Embryonic facial prominence (tissue), 1 donor: ENCODE data around the gene AUTS2.

Source experiments
- DNase-seq: peaks from one replicate; pipeline ENCODE4 v3.0.0-alpha.2; 2016; ENCODE audit errors: extremely low spot score

AUTS2 gene

GRCh38 chr7:70597066-70597465 is 998.8 kb downstream of the AUTS2 start:
- no peak for DNase-seq

- DNase-seq: no peak
Observed at GRCh38 chr7:70598976-70599375, 1000.7 kb downstream of the AUTS2 start.

GRCh38 chr7:70599446-70600190 is 1001.3 kb downstream of the AUTS2 start:
- DNase-seq: no peak

- no peak for DNase-seq
Observed at GRCh38 chr7:70600993-70601392, 1002.7 kb downstream of the AUTS2 start.

- DNase-seq: no peak
Observed at GRCh38 chr7:70602117-70602516, 1003.8 kb downstream of the AUTS2 start.

- no peak for DNase-seq
Observed at GRCh38 chr7:70607281-70607680, 1009.0 kb downstream of the AUTS2 start.

GRCh38 chr7:70607759-70608158 is 1009.5 kb downstream of the AUTS2 start:
- no peak for DNase-seq

GRCh38 chr7:70608229-70608628 is 1010.0 kb downstream of the AUTS2 start:
- DNase-seq: no peak

- DNase-seq: no peak
Observed at GRCh38 chr7:70612811-70613210, 1014.5 kb downstream of the AUTS2 start.

- DNase-seq: no peak
Observed at GRCh38 chr7:70614237-70615045, 1016.2 kb downstream of the AUTS2 start.

- no peak for DNase-seq
Observed at GRCh38 chr7:70615066-70615606, 1016.9 kb downstream of the AUTS2 start.

GRCh38 chr7:70616211-70616610 is 1017.9 kb downstream of the AUTS2 start:
- no peak for DNase-seq

- no peak for DNase-seq
Observed at GRCh38 chr7:70616821-70617220, 1018.5 kb downstream of the AUTS2 start.

- no peak for DNase-seq
Observed at GRCh38 chr7:70618020-70618551, 1019.8 kb downstream of the AUTS2 start.

GRCh38 chr7:70619130-70619529 is 1020.9 kb downstream of the AUTS2 start:
- DNase-seq: no peak

- no peak for DNase-seq
Observed at GRCh38 chr7:70619659-70620058, 1021.4 kb downstream of the AUTS2 start.

- DNase-seq: no peak
Observed at GRCh38 chr7:70620333-70621055, 1022.2 kb downstream of the AUTS2 start.

GRCh38 chr7:70621954-70622600 is 1023.8 kb downstream of the AUTS2 start:
- DNase-seq: no peak

- no peak for DNase-seq
Observed at GRCh38 chr7:70622936-70623335, 1024.7 kb downstream of the AUTS2 start.

GRCh38 chr7:70624500-70625103 is 1026.3 kb downstream of the AUTS2 start:
- DNase-seq: no peak

- no peak for DNase-seq
Observed at GRCh38 chr7:70627461-70627860, 1029.2 kb downstream of the AUTS2 start.
